ENCODE results near the gene PUSL1. TPM values are rescaled to one million over a fixed set of nuclear protein-coding genes. Genes with fewer than 3 reads are reported as not detected.

The PUSL1 gene
- total RNA-seq, 1 experiment from 2014 or later, result 38.0 TPM

- no peaks in the 10 kb centered on the region for H3K79me1 ChIP-seq (ENCODE audit: insufficient read depth, low read depth, low read length, poor library complexity, severe bottlenecking)
- no peak overlapping the region for H3K4ac ChIP-seq (ENCODE audit: low read depth, low read length)
- no peak overlapping the region for H2AK5ac ChIP-seq (ENCODE audit: insufficient read length, low read length)
- Mint-ChIP-seq H3K4me1 (no peaks in the 10 kb centered on the region), H3K36me3 (ENCODE audit: insufficient read depth in 1 of 3, low read depth in 3 of 3) (peaks cover 18 to 34% (median 27%) of the 10 kb centered on the region in 3 experiments), H3K27ac (peak overlapping the region in 1 of 3 experiments; percentile 35; a peak in 1 of 7 replicates), H3K9me3 (peaks cover 0 to 8% of the 10 kb centered on the region in 2 experiments; a peak in 3 of 5 replicates), H3K4me3 (no peak overlapping the region; a peak in 1 of 5 replicates), H3K27me3 (ENCODE audit: low read depth) (no peaks in the 10 kb centered on the region)
- TF ChIP-seq CTCF (conservative IDR thresholded peaks at IDR 0.05), result no peak
- H2BK5ac ChIP-seq (ENCODE audit: insufficient read length, low read length), result no peak overlapping the region
- no peak overlapping the region for H3K4me2 ChIP-seq (ENCODE audit: insufficient read depth, insufficient read length, low read length)
- no peak overlapping the region for H4K5ac ChIP-seq (ENCODE audit: insufficient read length, low read depth, low read length)
- H3K56ac ChIP-seq (ENCODE audit: insufficient read length, low read depth, low read length), result no peak overlapping the region
- no peaks in the 10 kb centered on the region for H3K27me3 ChIP-seq (ENCODE audit: insufficient read depth, low read length)
- no peak overlapping the region for H3K23ac ChIP-seq (ENCODE audit: insufficient read length, low read depth, low read length)
- H2BK12ac ChIP-seq (ENCODE audit: insufficient read length, low read depth, low read length), result no peak overlapping the region
- WGBS (ENCODE audit: extremely low coverage, insufficient read length, low lambda C conversion rate), result no CpG with 5 or more reads among the region's 32 CpGs
- H4K8ac ChIP-seq (replicated peaks; ENCODE audit: insufficient read length, low read depth, low read length), result no peak overlapping the region
- no peak overlapping the region for H3K18ac ChIP-seq (ENCODE audit: insufficient read length, low read depth, low read length)
- no peak overlapping the region for H3K9ac ChIP-seq (ENCODE audit: extremely low read depth, insufficient read length, low read length)
- no peak overlapping the region for H2AFZ ChIP-seq (ENCODE audit: low read length)
- H3K14ac ChIP-seq (ENCODE audit: insufficient read depth, low read length), result no peak overlapping the region
- no peak overlapping the region for H2BK120ac ChIP-seq (ENCODE audit: low read depth, low read length, poor library complexity, severe bottlenecking)
- DNase-seq, result no peak
- H3T11ph ChIP-seq (ENCODE audit: low read length), result no peak overlapping the region
- no peak overlapping the region for H2BK15ac ChIP-seq (ENCODE audit: low read depth, low read length)
- no peaks in the 10 kb centered on the region for H3K4me1 ChIP-seq (ENCODE audit: insufficient read depth, low read length)
- no peaks in the 10 kb centered on the region for H3K79me2 ChIP-seq (ENCODE audit: insufficient read depth, low read length)
- H2BK20ac ChIP-seq (ENCODE audit: low read depth, low read length, poor library complexity, severe bottlenecking), result no peak overlapping the region
- no peak overlapping the region for H3K27ac ChIP-seq (ENCODE audit: insufficient read length, low read depth, low read length)
- H4K20me1 ChIP-seq (ENCODE audit: control insufficient read depth, insufficient read depth, insufficient read length), result no peaks in the 10 kb centered on the region
- H3K9me3 ChIP-seq (ENCODE audit: control insufficient read depth, low read depth, low read length), result no peaks in the 10 kb centered on the region
- no peaks in the 10 kb centered on the region for H3K23me2 ChIP-seq (ENCODE audit: insufficient read length, low read depth, low read length, poor library complexity, severe bottlenecking)
- H4K91ac ChIP-seq (ENCODE audit: insufficient read length, low read depth, low read length), result no peak overlapping the region
Measured at GRCh38 chr1:1336931-1337792, 28.8 kb downstream of the PUSL1 start.

Data from H9 (cell line).